HG02610 (cell line): Measurements from ENCODE around the gene CACNA1C.
"Not testable (repeated sequence)": the region's sequence is repeated elsewhere in the genome, so short reads cannot be mapped to it uniquely, and the experiment has no call there.

Experiments
- ATAC-seq: cut with Tn5 transposase; IDR thresholded peaks from one replicate; pipeline ENCODE4 v1.9.1; 2021; ENCODE audit warnings: mild to moderate bottlenecking, moderate library complexity; ENCODE audit not compliant: unreplicated experiment

CACNA1C gene

DNA sequence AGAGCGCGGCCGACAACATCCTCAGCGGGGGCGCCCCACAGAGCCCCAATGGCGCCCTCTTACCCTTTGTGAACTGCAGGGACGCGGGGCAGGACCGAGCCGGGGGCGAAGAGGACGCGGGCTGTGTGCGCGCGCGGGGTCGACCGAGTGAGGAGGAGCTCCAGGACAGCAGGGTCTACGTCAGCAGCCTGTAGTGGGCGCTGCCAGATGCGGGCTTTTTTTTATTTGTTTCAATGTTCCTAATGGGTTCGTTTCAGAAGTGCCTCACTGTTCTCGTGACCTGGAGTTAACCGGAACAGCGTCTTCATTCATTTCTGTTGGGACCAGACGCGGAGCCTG lies 638.2 kb downstream of the CACNA1C start:
- no peak for ATAC-seq

DNA sequence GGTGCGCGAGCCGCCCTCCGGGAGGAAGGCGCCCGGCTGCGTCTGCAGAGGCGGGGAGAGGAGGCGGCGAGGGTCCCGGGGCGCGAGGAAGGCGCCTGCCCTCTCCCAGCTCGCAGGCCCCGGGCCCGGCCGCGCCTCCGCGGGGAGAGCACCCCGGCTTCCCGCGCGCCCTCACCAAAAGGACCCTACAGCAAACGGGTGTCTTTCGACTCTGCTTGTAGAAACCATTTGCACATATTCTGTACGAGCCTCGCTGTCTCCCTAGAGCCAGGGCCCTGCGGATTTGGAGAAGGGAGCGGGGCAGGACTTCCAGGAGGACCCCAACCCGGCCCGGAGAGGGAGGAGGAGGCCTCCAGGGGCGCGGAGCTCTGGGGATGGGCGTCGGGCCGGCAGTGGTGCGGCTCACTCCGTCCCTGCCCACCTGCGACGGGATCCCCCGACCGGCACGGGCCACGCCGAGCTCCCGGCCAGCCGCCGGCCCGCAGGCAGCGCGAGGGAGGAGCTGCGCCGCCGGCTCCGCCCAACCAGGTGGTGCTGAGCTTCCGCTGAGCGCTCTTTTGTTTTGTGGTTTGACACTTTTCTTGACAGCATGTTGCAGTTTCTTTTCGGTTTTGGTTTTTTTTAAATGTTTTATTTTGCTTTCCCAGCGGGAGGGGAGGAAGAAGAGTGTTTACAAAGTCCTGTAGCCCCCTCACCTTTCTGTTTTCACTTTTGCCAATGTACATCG lies 638.7 kb downstream of the CACNA1C start:
- peak; percentile 68 for ATAC-seq

DNA sequence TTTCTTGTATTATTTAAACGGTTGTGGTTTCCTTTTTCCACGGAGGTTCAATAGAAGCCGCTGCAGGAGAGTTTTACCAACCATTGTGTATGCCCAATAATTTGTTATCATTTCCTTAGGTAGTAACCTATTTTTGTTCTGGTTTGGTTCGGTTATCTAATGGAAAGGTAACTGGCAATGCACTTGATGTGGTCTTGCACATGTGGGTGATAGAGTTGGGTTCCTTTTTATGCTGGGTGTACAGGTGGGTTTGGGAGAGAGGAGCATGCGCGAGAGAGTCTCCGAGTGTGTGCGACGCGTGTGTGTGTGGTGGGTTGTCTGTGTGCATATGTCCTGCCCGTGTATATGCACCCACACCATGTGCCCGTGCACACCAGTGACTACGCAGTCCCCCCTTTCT lies 639.3 kb downstream of the CACNA1C start:
- ATAC-seq = no peak

DNA sequence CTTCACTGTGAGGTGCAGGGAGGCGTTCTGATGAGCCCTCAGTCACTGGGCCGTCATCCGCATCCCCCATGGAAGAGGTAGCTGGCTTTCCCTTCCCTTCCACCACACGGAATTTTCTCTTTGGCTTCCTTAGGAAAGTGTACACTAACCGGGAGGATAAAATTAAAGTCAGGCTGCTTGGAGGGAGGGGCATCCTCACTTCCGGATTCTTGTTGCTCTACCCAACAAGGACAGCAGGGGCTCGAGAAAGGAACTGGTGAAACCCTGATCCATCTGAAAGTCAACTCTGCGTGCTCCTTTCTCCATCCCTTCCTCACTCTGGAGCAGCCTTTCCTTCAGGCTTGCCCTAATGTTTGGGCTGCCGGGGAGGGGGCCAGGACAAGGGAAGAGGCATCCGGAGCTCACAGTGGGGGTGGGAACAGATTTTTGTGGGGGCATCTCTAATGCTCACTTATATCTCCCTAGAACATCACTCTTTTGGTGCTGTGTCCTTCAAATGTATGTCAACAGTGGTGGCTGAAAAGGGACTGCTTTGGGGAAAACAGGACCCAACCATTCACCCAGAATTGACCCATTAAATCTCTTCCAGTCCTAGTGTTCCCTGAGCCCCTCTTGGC lies 640.6 kb downstream of the CACNA1C start:
- ATAC-seq = no peak

DNA sequence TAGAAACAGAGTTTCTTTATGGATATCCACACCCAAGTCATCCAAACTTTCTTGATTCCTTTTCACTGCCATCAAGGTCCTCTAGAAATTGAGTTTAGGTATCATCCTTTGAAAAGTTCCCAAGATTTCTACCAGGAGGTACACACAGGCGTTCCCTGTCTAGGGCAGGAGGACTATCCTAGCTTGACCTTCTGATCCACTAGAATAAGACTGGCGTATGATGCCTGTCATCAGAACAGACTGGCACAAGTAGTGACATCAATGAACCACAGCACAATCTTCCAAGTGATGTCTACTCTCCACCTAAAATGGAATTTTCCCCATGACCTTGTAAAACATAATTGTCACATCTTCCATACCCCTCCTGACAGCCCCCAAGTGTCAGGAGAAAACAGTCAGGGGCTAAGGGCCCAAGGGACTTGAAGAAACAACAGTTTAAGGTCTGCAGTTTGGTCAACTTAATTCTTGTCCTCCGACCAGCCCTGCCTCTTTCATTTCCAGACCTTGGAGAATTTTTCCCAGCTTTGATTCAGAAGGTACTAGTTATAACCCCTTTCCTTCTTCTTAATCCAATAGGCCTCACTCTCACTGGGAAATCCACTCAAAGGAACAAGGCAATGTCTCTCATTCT lies 641.3 kb downstream of the CACNA1C start:
- ATAC-seq = no peak

DNA sequence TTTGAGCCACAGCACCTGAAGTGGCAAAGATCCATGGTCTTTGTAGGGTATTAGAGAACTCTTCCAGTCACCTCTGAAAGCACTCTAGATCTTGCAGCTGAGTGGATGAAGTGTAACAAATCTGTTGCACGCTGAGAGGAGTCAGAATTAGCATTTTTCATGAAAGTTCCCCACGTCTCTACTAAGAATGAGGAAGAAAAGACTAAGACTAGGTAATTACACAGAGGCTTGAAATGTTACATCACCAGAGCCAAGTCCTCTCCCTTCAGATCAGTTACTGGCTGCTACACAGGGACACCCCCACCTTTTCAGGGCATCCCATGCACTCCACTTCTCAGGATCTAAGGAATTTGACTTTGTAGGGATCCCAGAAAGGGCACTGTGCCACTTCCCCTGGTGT lies 643.3 kb downstream of the CACNA1C start:
- ATAC-seq = no peak

DNA sequence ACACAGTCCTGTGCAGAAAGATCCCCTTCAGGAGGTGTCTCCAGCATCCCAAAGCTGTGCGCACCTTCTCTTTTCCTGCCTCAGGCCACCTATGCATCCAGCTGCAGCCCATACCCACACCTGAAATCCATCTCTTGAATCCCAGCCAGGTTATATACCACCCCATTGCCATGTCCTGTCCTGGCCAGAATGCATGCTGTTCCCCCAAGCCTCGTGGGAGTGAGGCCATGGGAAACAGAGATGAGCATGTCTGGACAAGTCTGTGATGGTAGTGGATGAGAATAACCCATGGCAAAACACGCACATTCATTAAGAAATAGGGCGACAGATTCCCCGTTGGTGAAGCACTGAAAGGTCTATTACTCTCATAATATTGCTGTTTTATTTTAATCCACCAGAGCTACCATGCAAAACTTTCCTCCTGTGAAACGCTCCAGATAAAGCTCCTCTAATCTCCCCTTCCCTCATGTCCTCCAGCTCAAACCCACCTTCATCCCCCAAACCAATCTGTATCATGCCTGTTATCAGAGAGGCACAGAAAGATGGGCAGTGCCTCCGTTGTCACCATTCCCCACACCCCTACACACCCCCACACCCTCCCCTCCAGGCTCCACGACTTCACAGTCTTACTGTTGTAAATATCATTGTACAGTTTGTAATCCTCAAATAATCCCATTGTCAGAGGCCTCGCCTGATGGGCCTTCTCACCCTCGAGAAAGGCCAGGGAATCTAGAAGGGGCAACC lies 644.4 kb downstream of the CACNA1C start:
- ATAC-seq = no peak

DNA sequence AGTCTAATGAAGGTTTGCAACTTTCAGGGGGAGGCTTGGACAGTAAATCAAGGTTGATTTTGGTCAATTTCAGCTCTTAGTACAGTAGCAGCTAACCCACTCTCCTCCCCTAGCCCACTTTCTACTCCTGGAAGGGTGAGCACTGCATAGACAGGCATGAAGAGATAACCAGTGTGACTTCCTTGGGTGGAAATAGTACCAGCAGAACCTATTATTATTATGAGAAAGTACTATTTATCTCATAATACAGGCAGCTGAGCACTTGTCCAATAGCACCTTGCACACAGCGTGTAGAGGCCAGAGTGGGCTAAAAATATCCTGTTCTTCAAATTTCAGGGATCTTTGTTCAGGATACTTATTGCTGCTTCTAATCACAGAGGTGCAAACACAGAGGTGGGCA lies 645.8 kb downstream of the CACNA1C start:
- no peak for ATAC-seq

DNA sequence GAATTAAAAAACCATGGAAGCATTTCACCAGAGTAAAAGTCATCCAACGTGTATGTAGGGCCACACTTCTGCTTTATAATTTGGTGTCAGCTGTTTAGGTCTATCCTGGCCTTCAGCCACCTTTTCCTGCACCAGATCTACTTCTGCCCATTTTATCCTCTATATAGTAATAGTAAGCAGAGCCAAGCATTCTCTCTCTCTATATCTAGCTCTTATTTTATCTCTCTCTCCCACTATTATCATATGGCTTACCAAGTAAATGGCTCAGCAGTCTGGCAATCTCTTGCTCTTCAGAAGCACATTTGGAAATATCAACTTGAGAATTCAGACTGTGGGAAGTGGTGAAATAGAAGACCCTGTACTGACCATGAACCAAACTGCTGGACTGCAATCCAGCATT lies 657.9 kb downstream of the CACNA1C start:
- no peak for ATAC-seq

DNA sequence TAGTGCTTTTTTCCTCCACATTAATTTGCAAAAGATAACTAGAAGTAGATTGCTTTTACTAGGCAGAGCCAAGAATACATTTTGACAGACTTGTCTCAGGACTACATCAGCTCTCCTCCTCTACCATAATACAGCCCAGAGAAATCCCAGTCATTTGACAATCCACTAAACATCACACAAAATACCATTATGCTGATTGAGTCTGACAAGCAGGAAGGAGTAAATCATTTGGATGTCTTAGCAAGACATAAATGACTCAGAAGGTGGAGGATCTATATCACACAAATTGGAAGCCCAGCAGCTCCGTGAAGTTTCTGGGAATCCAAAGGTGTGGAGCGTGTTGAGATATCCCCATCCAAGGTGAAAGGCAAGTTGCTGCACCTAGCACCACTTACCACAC lies 666.6 kb downstream of the CACNA1C start:
- ATAC-seq = no peak

DNA sequence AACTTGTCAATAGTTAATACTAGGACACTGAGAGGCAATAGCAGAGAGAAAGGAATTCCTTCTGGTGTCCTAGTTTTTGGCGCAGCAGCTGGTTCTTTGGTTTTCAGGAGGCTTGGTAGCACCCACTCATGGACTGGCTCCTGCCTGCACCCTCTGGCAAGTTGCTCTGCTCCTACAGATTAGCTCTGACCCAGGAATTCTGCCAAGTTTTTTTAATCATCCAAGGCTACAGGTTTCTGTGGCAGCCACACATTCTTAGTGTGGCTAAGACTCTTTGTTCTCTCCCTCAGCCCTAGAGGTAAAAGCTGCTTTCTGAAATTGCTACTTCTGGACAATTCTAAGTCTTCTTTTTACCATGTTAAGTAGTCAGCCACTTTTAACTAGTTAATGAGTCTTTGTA lies 670.0 kb downstream of the CACNA1C start:
- no peak for ATAC-seq

DNA sequence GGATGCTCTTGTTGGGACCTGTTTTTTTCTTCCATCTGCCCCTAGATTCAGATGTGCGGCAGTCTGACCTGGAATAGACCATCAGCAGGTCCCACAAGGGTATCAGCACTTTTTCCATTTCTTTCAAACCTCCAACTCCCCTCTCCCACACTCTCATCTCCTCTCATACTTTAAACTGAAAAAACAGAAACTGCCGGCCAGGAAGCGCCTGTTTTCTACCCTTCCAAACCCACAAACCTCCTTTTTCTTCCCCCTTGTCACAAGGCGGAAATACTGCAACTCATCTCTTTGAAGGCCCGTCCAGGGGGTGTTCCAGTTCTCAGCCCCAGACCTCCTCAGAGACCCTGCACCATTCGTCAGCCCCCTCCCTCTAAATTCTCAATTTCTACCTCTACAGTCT lies 679.5 kb downstream of the CACNA1C start:
- no peak for ATAC-seq

DNA sequence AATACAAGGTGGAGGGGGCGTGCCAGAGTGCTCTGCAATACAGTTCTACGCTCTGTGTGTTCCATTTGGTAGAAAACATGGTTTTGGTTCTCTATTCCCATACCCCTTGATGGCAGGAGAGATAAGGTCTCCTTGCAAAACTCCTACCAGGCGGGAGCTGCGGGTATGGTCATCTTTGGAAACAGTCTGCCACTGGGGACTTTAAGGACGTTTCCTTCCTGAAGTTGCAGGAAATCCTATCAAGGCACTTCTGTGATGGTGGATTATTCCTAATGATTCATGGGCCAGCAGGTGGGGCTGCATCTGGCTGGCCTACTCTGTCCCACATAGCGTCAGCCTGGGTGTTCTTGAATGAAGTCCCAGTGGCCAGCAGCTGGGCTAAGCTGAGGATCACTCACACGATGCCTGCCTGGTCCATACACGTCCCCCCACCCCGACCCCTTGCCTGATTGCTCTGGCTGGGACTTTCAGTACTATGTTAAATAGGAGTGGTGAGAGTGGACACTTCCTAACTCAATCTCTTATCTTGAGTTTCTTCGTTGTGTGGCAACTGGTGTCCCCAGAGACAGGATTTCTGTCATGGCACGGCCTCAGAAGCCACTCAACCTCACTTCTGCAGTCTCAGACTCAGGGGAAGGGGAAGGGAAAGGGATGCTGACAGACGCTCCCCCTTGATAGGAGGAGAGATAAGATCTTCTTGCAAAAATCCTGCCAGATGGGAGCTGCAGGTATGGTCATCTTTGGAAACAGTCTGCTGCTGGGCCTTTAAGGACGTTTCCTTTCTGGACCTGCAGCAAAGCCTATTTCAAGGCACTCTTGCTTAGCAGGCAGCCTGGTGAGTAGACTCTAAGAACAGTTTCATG lies 680.9 kb downstream of the CACNA1C start:
- ATAC-seq = no peak

DNA sequence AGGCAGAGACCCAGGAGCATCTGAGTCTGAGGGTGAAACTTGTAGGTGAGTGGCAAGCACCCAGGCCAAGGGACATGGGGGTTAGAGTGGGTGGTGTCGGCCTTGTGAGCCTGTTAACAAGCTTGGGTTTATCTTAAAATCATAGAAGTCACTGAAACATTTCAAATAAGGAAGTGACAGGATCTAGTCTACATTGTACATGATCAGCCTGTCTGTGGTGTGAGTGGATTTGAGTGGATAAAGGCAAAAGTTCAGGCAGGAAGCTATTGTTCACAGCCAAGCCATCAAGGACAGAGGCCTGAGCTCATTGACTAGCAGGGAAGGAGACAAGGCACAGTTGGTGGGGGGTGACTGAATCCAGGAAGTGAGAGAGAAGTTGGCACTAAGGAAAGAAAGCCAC lies 682.6 kb downstream of the CACNA1C start:
- ATAC-seq = no peak

DNA sequence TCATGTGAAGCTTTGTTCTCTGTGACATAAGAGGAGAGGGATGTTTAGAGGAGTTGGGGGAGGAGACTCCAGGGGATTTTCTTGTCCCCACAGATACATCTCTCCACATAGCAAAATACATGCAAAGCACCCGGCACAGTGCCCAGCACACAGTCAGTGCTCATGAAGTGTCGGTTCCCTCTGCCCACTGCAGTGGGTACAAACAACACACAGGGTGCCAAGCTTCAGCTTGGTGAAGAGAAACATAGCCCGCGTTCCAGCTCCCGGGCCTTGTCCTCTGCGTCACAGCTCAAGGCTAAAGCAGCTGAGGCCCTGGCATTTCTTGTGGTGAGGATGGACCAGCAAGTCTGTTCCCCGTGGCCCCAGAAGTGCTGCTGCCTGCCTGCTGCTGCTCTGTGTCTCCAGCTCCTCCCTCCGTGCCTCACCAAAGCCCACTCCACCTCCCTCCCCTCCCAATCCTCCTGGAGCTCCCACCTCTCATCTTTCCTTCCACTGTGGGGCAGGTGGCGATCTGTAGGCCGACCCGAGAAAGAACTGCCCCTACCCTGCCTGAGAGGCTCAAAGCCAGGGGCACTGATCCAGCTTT lies 685.0 kb downstream of the CACNA1C start:
- ATAC-seq = no peak

DNA sequence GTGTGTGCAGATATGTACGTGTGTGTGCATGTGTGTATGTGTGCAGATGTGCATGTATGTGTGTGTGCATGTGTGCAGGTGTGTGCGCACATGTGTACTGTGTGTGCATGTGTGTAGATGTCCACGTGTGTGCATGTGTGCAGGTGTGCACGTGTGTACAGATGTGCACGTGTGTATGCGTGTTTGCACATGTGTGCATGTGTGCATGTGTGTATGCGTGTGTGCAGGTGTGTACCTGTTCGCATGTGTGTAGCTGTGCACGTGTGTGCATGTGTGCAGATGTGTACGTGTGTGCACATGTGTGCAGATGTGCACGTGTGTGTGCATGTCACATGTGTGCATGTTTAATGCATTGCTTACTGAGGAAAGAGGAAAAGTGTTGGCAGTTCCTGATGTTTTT lies 686.3 kb downstream of the CACNA1C start:
- ATAC-seq = no peak

DNA sequence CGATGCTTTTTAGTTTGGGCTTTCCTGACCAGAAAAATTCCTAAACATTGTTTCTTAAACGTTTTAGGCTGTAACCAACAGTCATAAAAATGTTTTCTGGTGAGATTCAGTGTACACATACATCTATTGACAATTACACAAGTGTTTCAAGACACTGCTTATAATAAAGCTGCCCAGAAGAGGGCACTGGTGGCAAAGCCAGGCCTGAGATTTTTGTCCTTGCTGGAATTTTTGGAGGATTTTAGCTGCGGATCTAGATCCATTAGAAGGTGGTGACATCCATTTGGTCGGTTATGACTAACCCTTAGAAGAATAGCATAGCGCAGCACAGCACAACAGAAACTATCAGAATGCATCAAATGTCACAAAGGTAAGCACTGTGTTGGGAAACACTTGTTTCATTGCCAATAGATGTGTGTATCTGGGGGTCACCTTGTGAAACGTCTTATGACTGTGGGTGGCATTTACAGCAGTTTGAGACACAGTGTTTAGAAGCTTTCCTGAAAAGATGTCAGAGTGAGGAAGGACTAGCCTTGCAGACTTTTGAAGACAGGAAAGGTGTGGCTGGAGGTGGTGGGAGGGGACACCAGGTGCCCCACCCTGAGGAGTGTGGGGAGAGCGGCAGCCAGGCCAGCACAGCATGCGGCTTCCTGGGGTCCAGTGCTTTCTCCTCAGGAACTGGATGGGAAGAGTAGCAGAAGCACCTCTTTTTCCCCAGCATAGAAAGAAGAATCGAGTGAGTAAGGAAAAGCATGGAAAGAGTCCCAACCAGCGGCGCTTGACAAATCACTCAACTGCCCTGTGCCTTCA lies 687.2 kb downstream of the CACNA1C start:
- ATAC-seq = no peak

DNA sequence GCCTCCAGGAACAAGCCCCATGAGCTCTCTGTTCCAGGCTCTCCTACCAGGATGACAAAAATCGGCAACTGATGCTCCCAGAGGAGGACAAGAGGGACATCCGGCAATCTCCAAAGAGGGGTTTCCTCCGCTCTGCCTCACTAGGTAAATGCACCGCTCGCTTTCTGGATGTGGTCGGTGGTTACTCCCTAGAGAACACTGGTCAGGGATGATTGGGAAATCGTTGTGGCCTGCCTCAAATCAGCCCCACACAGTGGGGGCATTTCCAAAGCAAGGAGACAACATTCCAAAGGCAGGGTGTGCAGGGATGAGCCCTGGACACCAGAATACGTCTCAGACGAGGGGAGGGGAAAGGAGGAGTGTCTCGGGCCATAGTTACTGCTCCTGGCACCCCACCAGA lies 689.2 kb downstream of the CACNA1C start:
- ATAC-seq = not testable (repeated sequence)

DNA sequence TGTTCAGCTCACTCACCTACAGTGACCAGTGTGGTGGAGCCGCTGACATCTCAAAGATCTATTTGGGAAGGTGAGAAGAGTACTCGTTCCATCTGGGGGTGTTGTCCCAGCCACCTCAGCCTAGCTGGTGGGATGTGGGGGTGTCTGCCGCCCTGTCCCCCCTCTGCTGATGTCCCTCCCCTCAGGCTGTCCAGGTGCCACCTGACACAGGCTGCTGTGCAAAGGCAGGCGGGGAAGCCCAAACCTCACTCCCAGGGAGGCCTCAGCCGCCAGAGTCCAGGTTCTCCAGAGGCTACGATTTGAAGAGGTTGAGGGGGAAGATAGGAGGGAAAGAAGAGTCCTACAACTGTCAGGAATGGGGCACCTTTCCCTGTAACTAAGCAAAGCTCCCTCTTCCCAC lies 690.7 kb downstream of the CACNA1C start:
- no peak for ATAC-seq

DNA sequence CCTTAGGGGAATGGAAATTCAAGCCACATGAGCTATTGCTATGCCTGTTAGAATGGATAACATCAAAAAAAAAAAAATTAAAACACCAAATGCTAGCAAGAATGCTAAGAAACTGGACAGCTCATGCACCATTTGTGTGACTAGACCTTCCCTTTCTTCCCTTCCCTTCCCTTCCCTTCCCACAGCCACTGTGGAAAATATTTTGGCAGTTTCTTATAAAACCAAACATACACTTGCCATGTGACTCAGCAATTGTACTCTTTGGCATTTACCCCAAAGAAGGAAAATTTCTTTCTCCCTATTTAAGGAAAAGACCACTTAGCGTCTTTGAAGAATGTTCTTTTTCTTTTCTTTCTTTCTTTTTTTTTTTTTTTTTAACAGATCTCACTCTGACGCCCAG lies 692.9 kb downstream of the CACNA1C start:
- ATAC-seq = no peak
